Transverse colon (tissue), 4 donors: ENCODE measurements around the gene RBM4B. TPM values are rescaled to one million over a fixed set of nuclear protein-coding genes. Genes with fewer than 3 reads are reported as not detected.
A peak's percentile ranks its signal among the peaks of the same experiment; 100 is the strongest.

Source experiments
- DNase-seq: peaks from one replicate; pipeline ENCODE4 v3.0.0-alpha.2; 2019
- H3K27ac ChIP-seq, 4 donors: fragments of 200-600 bp; sonication (generic); 2 replicates each; pipeline ENCODE4 v1.5.1; 2016 to 2018; ENCODE audit warnings: inconsistent platforms in 4 of 4
- H3K27me3 ChIP-seq: fragments of 200-600 bp; sonication (generic); 2 replicates; pipeline ENCODE4 v1.5.1; 2017; ENCODE audit warnings: inconsistent platforms
- H3K36me3 ChIP-seq, 4 donors: fragments of 200-600 bp; sonication (generic); 2 replicates each; pipeline ENCODE4 v1.5.1; 2017 to 2019; ENCODE audit warnings: inconsistent platforms in 4 of 4
- H3K4me1 ChIP-seq, 4 donors: fragments of 200-600 bp; sonication (generic); 2 replicates each; pipeline ENCODE4 v1.5.1; 2017 to 2020; ENCODE audit warnings: inconsistent platforms in 4 of 4
- H3K4me3 ChIP-seq, 4 donors: fragments of 200-600 bp; sonication (generic); 1 replicate in 1 of 4; 2 replicates in 3 of 4; pipeline versions ENCODE4 v1.5.1 to v1.6.1; 2017 to 2019; ENCODE audit warnings: inconsistent platforms in 4 of 4
- H3K9me3 ChIP-seq, 2 donors: fragments of 200-600 bp; sonication (generic); 2 replicates each; pipeline ENCODE4 v1.5.1; 2017 to 2019; ENCODE audit warnings: inconsistent platforms in 2 of 2
- EP300 ChIP-seq: sonication (generic); formaldehyde crosslinking; IDR thresholded peaks from one replicate; pipeline ENCODE4 v1.6.1; 2017; ENCODE audit warnings: antibody characterized with exemption, low read depth
- POLR2A ChIP-seq: fragments of 450-650 bp; IDR thresholded peaks from one replicate; pipeline ENCODE4 v1.6.1; 2016; ENCODE audit warnings: antibody characterized with exemption, mild to moderate bottlenecking, moderate library complexity
- POLR2AphosphoS5 ChIP-seq, 3 donors: sonication (generic); formaldehyde crosslinking; IDR thresholded peaks; one replicate each; pipeline ENCODE4 v1.6.1; 2016; ENCODE audit warnings: antibody characterized with exemption in 3 of 3
- WGBS, 2 donors: methylation state at CpG; one replicate each; pipeline ENCODE4 v1.1.5; 2018; ENCODE audit warnings: low coverage in 1 of 2; 5-methylcytosine and 5-hydroxymethylcytosine counted together
- in situ Hi-C, 4 donors: fragments of 200-750 bp; cut with MboI; loops; one replicate each; pipeline versions ENCODE4 v1.15.0 to v1.15.1; 2017; ENCODE audit warnings: low sequenced_read_pairs in 3 of 4, low pct_ligation_motif_present in 1 of 4, low pct_unique_long_range_greater_than_20kb in 1 of 4
- intact Hi-C: fragments of 100-400 bp; cut with DNase I; formaldehyde crosslinking; loops from one replicate; pipeline ENCODE4 v1.15.1; 2023; ENCODE audit warnings: low total_unique reads
- total RNA-seq, 4 donors: library from RNA; depleted of rRNA; stranded (reverse); fragments of >200 nt; gene quantifications; one replicate each; pipeline ENCODE4 v1.1.0, GENCODE V29; 2016
- TF ChIP-seq, protein P1 (sequence below), 5 experiments: fragments of 200-600 bp in 3 of 5; fragments of 450-650 bp in 2 of 5; sonication (generic) in 3 of 5; IDR thresholded peaks; 1 replicate in 2 of 5; 2 replicates in 3 of 5; pipeline ENCODE4 v1.5.1; 2016 to 2017; ENCODE audit warnings: antibody characterized with exemption in 5 of 5, inconsistent platforms in 3 of 5, mild to moderate bottlenecking in 2 of 5, moderate library complexity in 1 of 5

Gene RBM4B
- total RNA-seq, 4 donors from 2014 or later: 14.2 to 22.1 (median 15.5) TPM

- TF ChIP-seq POLR2AphosphoS5 (IDR thresholded peaks at IDR 0.05): no peak
- TF ChIP-seq POLR2A: no peak
- TF ChIP-seq, protein P1, sequence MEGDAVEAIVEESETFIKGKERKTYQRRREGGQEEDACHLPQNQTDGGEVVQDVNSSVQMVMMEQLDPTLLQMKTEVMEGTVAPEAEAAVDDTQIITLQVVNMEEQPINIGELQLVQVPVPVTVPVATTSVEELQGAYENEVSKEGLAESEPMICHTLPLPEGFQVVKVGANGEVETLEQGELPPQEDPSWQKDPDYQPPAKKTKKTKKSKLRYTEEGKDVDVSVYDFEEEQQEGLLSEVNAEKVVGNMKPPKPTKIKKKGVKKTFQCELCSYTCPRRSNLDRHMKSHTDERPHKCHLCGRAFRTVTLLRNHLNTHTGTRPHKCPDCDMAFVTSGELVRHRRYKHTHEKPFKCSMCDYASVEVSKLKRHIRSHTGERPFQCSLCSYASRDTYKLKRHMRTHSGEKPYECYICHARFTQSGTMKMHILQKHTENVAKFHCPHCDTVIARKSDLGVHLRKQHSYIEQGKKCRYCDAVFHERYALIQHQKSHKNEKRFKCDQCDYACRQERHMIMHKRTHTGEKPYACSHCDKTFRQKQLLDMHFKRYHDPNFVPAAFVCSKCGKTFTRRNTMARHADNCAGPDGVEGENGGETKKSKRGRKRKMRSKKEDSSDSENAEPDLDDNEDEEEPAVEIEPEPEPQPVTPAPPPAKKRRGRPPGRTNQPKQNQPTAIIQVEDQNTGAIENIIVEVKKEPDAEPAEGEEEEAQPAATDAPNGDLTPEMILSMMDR (IDR thresholded peaks at IDR 0.05): no peak
- TF ChIP-seq EP300: no peak
- Histone ChIP-seq H3K27ac (no peak overlapping the region), H3K9me3 (no peaks in the 10 kb centered on the region), H3K4me3 (no peak overlapping the region), H3K27me3 (no peaks in the 10 kb centered on the region), H3K36me3 (no peaks in the 10 kb centered on the region), H3K4me1 (peaks cover 0 to 3% (median 0%) of the 10 kb centered on the region in 4 donors)
- 87% methylated on average over 9 of the region's 9 CpGs; no CpG with 5 or more reads in 1 of the 2 donors for WGBS, 2 donors
- in situ Hi-C loops: loop anchor here in 3 of 4 donors (5.0 to 10.0 kb wide), 2 partner anchors 136 to 139 kb away; no protein-coding TSS in a partner anchor
- no peak for DNase-seq
- intact Hi-C loops: loop anchor here (5.0 kb wide), 1 partner anchor 136 kb away; no protein-coding TSS in a partner anchor
Observed at GRCh38 chr11:66696146-66696545, 18.5 kb upstream of the RBM4B start.

DNA sequence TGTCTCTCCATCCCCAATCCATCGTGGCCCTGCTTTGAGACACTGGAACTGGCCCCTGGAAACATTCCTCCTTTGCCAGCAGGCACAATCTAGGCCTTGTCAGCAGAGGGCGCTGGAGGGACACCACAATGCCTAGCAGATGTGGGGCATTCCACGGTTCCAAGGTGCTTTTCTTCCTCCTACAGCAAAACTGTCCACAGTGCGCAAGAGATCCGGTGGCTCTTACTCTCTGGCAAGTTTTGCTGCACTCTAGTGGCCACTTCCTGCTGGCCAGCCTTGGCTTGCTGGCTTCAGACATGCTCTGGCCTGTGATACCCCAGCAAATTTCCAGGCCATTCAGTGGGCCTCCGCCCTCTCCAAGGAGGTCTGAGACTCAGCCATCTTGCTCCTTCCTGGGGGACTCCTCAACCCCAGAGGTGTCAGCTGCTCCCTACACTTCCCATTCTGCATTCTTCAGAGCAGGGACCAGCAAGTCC, 17.1 kb upstream of the RBM4B start:
- TF ChIP-seq POLR2AphosphoS5 (IDR thresholded peaks at IDR 0.05): peak in 1 of 3 donors; percentile 29
- no peak for TF ChIP-seq EP300
- TF ChIP-seq, protein P1 (IDR thresholded peaks at IDR 0.05): peak; percentile 92 to 98 (median 96)
- DNase-seq: peak; percentile 93
- H3K9me3 ChIP-seq: no peaks in the 10 kb centered on the region
- H3K4me1 ChIP-seq: peaks cover 0 to 3% (median 0%) of the 10 kb centered on the region in 4 donors
- intact Hi-C loops: loop anchor here (5.0 kb wide), 1 partner anchor 138 kb away; no protein-coding TSS in a partner anchor
- H3K4me3 ChIP-seq: no peak overlapping the region
- in situ Hi-C loops: loop anchor here (5.0 to 10.0 kb wide), 2 partner anchors 138 to 140 kb away; no protein-coding TSS in a partner anchor
- 22% methylated on average over 6 of the region's 6 CpGs; no CpG with 5 or more reads in 1 of the 2 donors for WGBS, 2 donors
- peak overlapping the region in 1 of 4 donors; percentile 12 for H3K27ac ChIP-seq
- H3K36me3 ChIP-seq: no peaks in the 10 kb centered on the region
- H3K27me3 ChIP-seq: no peaks in the 10 kb centered on the region

DNA sequence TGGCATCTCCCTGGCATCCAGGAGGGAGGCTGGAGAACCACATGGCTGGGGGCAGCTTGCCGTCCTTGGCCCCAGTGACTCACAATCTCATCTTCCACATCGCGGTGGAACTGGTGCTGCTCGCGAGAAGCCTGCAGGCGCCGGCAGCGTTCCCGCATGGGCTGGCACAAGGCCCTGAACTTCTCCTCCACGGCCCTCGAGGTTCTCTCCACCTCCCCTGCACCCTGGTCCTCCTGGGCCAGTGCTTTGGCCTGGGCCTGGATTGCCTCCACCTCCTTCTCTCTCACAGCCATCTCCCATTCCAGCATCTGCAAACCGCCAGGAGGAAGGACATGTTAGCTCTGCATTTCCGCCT, 16.3 kb upstream of the RBM4B start:
- WGBS, 2 donors: 83% methylated on average over 13 of the region's 13 CpGs; no CpG with 5 or more reads in 1 of the 2 donors
- intact Hi-C loops: no loop called here
- in situ Hi-C loops: loop anchor here in 3 of 4 donors (5.0 to 10.0 kb wide), 2 partner anchors 138 to 141 kb away; no protein-coding TSS in a partner anchor

DNA sequence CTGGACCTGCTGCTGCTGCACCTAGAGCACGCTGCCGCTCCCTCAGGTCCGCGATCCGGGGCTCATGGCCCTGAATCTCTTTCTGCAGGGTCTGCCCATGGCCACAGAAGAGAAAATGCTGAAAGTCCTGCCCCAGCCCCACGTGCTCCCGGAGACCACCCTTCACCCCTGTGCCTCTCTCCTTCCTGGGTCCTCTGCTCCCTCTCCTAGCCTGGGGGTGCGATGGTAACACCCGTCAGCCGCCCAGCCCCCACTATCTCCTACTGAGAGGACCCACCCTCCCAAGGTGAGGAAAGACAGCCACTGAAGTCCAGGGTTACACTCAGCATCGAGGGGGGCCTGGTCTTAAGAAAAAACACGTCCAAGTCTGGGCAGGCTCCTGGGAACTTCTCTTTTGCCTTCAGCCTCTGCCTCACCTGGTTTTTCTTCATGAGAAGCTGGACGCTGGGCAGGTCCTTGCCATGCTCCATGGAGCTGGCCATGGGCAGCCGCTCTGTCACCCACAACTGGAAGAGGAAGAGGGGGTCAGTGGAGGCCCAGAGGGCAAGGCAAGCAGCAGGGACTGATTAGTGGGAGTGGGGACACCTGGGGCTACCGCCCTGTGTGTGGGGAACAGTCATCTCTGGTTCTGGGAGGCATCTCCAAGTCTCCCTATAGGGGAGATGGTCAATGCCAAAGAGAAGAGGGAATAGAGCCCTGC, 15.8 kb upstream of the RBM4B start:
- DNase-seq: no peak
- Histone ChIP-seq H3K27me3 (no peaks in the 10 kb centered on the region), H3K36me3 (no peaks in the 10 kb centered on the region), H3K9me3 (no peaks in the 10 kb centered on the region), H3K27ac (no peak overlapping the region), H3K4me3 (no peak overlapping the region), H3K4me1 (peaks cover 0 to 3% (median 0%) of the 10 kb centered on the region in 4 donors)
- intact Hi-C loops: no loop called here
- 87% methylated on average over 15 of the region's 15 CpGs; no CpG with 5 or more reads in 1 of the 2 donors for WGBS, 2 donors
- in situ Hi-C loops: loop anchor here in 3 of 4 donors (5.0 to 10.0 kb wide), 2 partner anchors 139 to 141 kb away; no protein-coding TSS in a partner anchor
- TF ChIP-seq EP300 (no peak), POLR2AphosphoS5 (IDR thresholded peaks at IDR 0.05) (no peak), POLR2A (no peak)
- TF ChIP-seq, protein P1 (IDR thresholded peaks at IDR 0.05): no peak

More for the DNA sequence above, 16.3 kb upstream of the RBM4B start:
- TF ChIP-seq POLR2A (no peak), EP300 (no peak), POLR2AphosphoS5 (IDR thresholded peaks at IDR 0.05) (no peak)
- TF ChIP-seq, protein P1 (IDR thresholded peaks at IDR 0.05): no peak
- Histone ChIP-seq H3K36me3 (no peaks in the 10 kb centered on the region), H3K9me3 (no peaks in the 10 kb centered on the region), H3K4me3 (no peak overlapping the region), H3K27ac (no peak overlapping the region), H3K27me3 (no peaks in the 10 kb centered on the region), H3K4me1 (peaks cover 0 to 3% (median 0%) of the 10 kb centered on the region in 4 donors)
- DNase-seq: no peak
